Neural cell (in vitro differentiated cells): Measurements from ENCODE around the gene TRIM37. TPM values are rescaled to one million over a fixed set of nuclear protein-coding genes. Genes with fewer than 3 reads are reported as not detected.

Experiments
- H2AFZ ChIP-seq: fragments of 200-600, 300-800 bp; sonication (generic), shearing (Covaris generic); 2 replicates; pipeline ENCODE4 v1.6.0; 2014; ENCODE audit warnings: low read depth, mild to moderate bottlenecking, antibody characterized with exemption, low read length, moderate library complexity
- H3F3A ChIP-seq: fragments of 200-600 bp; shearing (Covaris generic); 2 replicates; pipeline ENCODE4 v1.6.1; 2016; ENCODE audit warnings: mild to moderate bottlenecking, moderate library complexity, mixed read lengths, antibody characterized with exemption, low read length; ENCODE audit not compliant: insufficient read depth, poor library complexity, severe bottlenecking
- H3K27ac ChIP-seq: fragments of 200-600, 300-800 bp; sonication (generic), shearing (Covaris generic); 2 replicates; pipeline ENCODE4 v1.5.1; 2014; ENCODE audit warnings: mild to moderate bottlenecking, low read length, moderate library complexity
- H3K27me3 ChIP-seq: fragments of 300-800, 200-600 bp; sonication (generic), shearing (Covaris generic); 2 replicates; pipeline ENCODE4 v1.6.0; 2014; ENCODE audit warnings: mild to moderate bottlenecking, low read depth, low read length, moderate library complexity; ENCODE audit not compliant: insufficient read depth
- H3K36me3 ChIP-seq: fragments of 300-800, 200-600 bp; sonication (generic), shearing (Covaris generic); 2 replicates; pipeline ENCODE4 v1.5.1; 2014; ENCODE audit warnings: mild to moderate bottlenecking, antibody characterized with exemption, low read length, moderate library complexity; ENCODE audit not compliant: insufficient read depth
- H3K4me2 ChIP-seq: fragments of 300-800, 200-600 bp; sonication (generic), shearing (Covaris generic); 2 replicates; pipeline ENCODE4 v1.6.0; 2014; ENCODE audit warnings: mild to moderate bottlenecking, low read length
- H3K4me3 ChIP-seq: fragments of 300-800, 200-600 bp; sonication (generic), shearing (Covaris generic); 2 replicates; pipeline ENCODE4 v1.5.1; 2014; ENCODE audit warnings: mild to moderate bottlenecking, low read length, moderate library complexity
- H3K79me2 ChIP-seq: fragments of 200-600 bp; shearing (Covaris generic); replicated peaks from 2 replicates; pipeline ENCODE4 v1.6.0; 2014; ENCODE audit warnings: mild to moderate bottlenecking, low read length, moderate library complexity; ENCODE audit not compliant: insufficient read depth
- H3K9ac ChIP-seq: fragments of 300-800, 200-600 bp; sonication (generic), shearing (Covaris generic); 2 replicates; pipeline ENCODE4 v1.6.1; 2016; ENCODE audit warnings: mild to moderate bottlenecking, low read length, mixed read lengths
- H3K9me2 ChIP-seq: fragments of 200-600 bp; shearing (Covaris generic); 2 replicates; pipeline ENCODE4 v1.6.1; 2016; ENCODE audit warnings: mild to moderate bottlenecking, low read length, mixed read lengths; ENCODE audit not compliant: insufficient read depth
- H3K9me3 ChIP-seq: fragments of 200-600, 300-800 bp; sonication (generic), shearing (Covaris generic); 2 replicates; pipeline ENCODE4 v1.6.1; 2016; ENCODE audit warnings: mild to moderate bottlenecking, mixed run types, low read length, moderate library complexity, mixed read lengths
- H4K20me1 ChIP-seq: fragments of 200-600 bp; shearing (Covaris generic); 2 replicates; pipeline ENCODE4 v1.6.1; 2016; ENCODE audit warnings: mild to moderate bottlenecking, mixed run types; ENCODE audit not compliant: insufficient read depth
- EP300 ChIP-seq: fragments of 450-650 bp; conservative IDR thresholded peaks from 2 replicates; pipeline ENCODE4 v1.6.1; 2014; ENCODE audit warnings: antibody characterized with exemption, mild to moderate bottlenecking, moderate library complexity; ENCODE audit not compliant: poor library complexity, severe bottlenecking
- EZH2 ChIP-seq: fragments of 200-600, 300-800 bp; shearing (Covaris generic), sonication (generic); IDR thresholded peaks from 2 replicates; pipeline ENCODE4 v1.6.1; 2014; ENCODE audit warnings: antibody characterized with exemption, low read length, borderline replicate concordance, mild to moderate bottlenecking; ENCODE audit not compliant: insufficient read depth, poor library complexity, severe bottlenecking
- MXI1 ChIP-seq: fragments of 450-650 bp; conservative IDR thresholded peaks from 2 replicates; pipeline ENCODE4 v1.6.1; 2014; ENCODE audit warnings: antibody characterized with exemption, mild to moderate bottlenecking; ENCODE audit not compliant: poor library complexity, severe bottlenecking
- POLR2AphosphoS5 ChIP-seq: IDR thresholded peaks from 2 replicates; pipeline ENCODE4 v1.6.1; 2012
- RAD21 ChIP-seq: fragments of 450-650 bp; conservative IDR thresholded peaks from 2 replicates; pipeline ENCODE4 v1.6.1; 2014; ENCODE audit warnings: antibody characterized with exemption, mild to moderate bottlenecking, moderate library complexity
- REST ChIP-seq: IDR thresholded peaks from 2 replicates; pipeline ENCODE4 v1.6.1; 2012; ENCODE audit warnings: borderline replicate concordance
- SMC3 ChIP-seq: fragments of 450-650 bp; conservative IDR thresholded peaks from 2 replicates; pipeline ENCODE4 v1.6.1; 2014; ENCODE audit warnings: antibody characterized with exemption, mild to moderate bottlenecking, moderate library complexity; ENCODE audit not compliant: poor library complexity
- TAF1 ChIP-seq: IDR thresholded peaks from 2 replicates; pipeline ENCODE4 v1.6.1; 2012; ENCODE audit warnings: low read depth
- polyA plus RNA-seq: library from polyadenylated mRNA; depleted of rRNA; stranded (reverse); fragments of >200 nt; gene quantifications from 2 replicates; pipeline ENCODE4 v1.2.3, GENCODE V29; 2014
- TF ChIP-seq, protein P1 (sequence below): fragments of 450-650 bp; IDR thresholded peaks from 2 replicates; pipeline ENCODE4 v1.5.1; 2014; ENCODE audit warnings: antibody characterized with exemption, mild to moderate bottlenecking, moderate library complexity; ENCODE audit not compliant: poor library complexity, severe bottlenecking

The TRIM37 gene
- polyA plus RNA-seq, 1 donor from 2014 or later = 65.2 TPM

DNA sequence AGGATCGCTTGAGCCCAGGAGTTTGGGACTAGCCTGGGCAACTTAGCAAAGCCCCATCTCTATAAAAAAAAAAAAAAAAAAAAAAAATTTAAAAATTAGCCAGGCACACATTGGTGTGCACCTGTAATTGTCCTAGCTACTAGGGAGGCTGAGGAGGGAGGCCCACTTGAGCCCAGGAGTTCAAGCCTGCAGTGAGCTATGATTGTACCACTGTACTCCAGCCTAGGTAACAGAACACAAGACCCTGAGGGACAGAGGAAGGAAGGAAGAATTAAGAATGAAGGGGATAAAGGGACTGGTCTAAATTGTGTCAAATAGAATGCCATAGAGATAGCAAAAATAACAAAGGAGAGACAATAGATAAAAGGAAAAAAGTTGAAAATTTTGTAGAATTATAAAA, 102.8 kb downstream of the TRIM37 start:
- no peaks in the 10 kb centered on the region for H3K9me3 ChIP-seq
- H3K4me3 ChIP-seq = no peak overlapping the region
- no peaks in the 10 kb centered on the region for H3K79me2 ChIP-seq
- H3K9ac ChIP-seq = no peak overlapping the region
- no peaks in the 10 kb centered on the region for H3K27me3 ChIP-seq
- no peak for TF ChIP-seq REST
- TF ChIP-seq SMC3 = no peak
- no peak for TF ChIP-seq EZH2
- TF ChIP-seq TAF1 = no peak
- TF ChIP-seq EP300 = no peak
- no peak for TF ChIP-seq MXI1
- peaks cover 9% of the 10 kb centered on the region for H3K36me3 ChIP-seq
- H2AFZ ChIP-seq = no peak overlapping the region
- H3K9me2 ChIP-seq = no peaks in the 10 kb centered on the region
- H3F3A ChIP-seq = no peaks in the 10 kb centered on the region
- no peaks in the 10 kb centered on the region for H4K20me1 ChIP-seq
- no peak overlapping the region for H3K27ac ChIP-seq
- H3K4me2 ChIP-seq = no peak overlapping the region

GRCh38 chr17:59002848-59003247, 103.8 kb downstream of the TRIM37 start:
- no peak overlapping the region for H3K27ac ChIP-seq
- H3F3A ChIP-seq = no peaks in the 10 kb centered on the region
- no peak overlapping the region for H2AFZ ChIP-seq
- H3K4me2 ChIP-seq = no peak overlapping the region
- no peaks in the 10 kb centered on the region for H3K27me3 ChIP-seq
- H3K9me3 ChIP-seq = no peaks in the 10 kb centered on the region
- H3K9ac ChIP-seq = no peak overlapping the region
- no peak overlapping the region for H3K4me3 ChIP-seq
- no peaks in the 10 kb centered on the region for H3K79me2 ChIP-seq
- no peaks in the 10 kb centered on the region for H3K9me2 ChIP-seq
- TF ChIP-seq EP300 (no peak), POLR2AphosphoS5 (no peak), SMC3 (no peak), REST (no peak), MXI1 (no peak), EZH2 (no peak), RAD21 (no peak), TAF1 (no peak)
- TF ChIP-seq, protein P1, sequence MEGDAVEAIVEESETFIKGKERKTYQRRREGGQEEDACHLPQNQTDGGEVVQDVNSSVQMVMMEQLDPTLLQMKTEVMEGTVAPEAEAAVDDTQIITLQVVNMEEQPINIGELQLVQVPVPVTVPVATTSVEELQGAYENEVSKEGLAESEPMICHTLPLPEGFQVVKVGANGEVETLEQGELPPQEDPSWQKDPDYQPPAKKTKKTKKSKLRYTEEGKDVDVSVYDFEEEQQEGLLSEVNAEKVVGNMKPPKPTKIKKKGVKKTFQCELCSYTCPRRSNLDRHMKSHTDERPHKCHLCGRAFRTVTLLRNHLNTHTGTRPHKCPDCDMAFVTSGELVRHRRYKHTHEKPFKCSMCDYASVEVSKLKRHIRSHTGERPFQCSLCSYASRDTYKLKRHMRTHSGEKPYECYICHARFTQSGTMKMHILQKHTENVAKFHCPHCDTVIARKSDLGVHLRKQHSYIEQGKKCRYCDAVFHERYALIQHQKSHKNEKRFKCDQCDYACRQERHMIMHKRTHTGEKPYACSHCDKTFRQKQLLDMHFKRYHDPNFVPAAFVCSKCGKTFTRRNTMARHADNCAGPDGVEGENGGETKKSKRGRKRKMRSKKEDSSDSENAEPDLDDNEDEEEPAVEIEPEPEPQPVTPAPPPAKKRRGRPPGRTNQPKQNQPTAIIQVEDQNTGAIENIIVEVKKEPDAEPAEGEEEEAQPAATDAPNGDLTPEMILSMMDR = no peak
- no peaks in the 10 kb centered on the region for H4K20me1 ChIP-seq
- peaks cover 11% of the 10 kb centered on the region for H3K36me3 ChIP-seq
